HG03469 (cell line): ENCODE results near the gene CSTPP1.
"Not testable (repeated sequence)": the region's sequence is repeated elsewhere in the genome, so short reads cannot be mapped to it uniquely, and the experiment has no call there.

Source experiments
- ATAC-seq: cut with Tn5 transposase; IDR thresholded peaks from one replicate; pipeline ENCODE4 v1.9.1; 2021; ENCODE audit warnings: mild to moderate bottlenecking, moderate library complexity, moderate number of reproducible peaks; ENCODE audit not compliant: unreplicated experiment

CSTPP1 gene

DNA sequence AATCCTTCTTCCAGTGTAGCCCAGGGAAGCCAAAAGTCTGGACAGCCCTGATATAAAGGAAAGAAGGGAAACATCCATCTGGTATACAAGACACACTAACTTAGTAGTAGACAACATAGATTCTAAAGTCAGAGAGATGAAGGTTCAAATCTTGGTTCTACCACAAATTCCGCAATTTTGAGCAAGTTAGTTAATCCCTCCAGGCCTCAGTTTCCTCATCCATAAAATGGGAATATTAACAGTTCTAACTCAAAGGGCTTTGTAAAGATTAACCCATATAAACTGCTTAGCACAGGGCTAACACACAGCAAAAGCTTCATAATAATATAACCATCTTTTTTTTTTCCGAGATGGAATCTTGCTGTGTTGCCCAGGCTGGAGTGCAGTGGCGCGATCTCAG lies 29.0 kb upstream of the CSTPP1 start:
- no peak for ATAC-seq

DNA sequence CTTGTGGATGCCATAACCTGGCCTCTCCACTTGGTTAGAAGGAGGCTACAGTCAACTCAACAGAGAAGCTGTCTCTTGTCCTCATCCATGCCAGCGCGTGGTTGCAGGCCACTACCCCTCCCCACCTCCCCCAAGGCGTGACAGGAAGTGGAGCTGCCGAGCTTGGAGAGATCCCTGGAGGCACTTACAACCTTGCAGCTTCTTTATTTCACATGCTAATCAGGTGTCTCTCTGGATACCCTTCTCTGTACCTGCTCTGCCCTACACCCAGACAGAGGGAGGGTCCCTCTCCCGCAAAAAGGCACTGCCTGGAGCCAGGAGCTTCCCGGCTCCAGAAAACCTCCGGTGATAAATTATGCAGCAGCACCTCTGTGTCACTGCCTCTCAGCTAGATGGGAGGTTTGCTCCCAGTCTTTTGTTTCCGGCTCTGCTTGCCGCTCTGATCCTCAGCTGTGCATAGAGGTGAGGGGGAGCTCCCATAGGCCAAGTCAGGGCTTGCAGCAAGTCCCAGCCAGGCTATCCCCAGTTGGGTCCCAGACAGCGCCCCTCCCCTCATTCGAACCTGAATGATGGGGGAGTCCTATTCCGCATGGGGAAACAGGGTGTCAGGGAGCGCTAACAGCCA lies 23.9 kb upstream of the CSTPP1 start:
- no peak for ATAC-seq

DNA sequence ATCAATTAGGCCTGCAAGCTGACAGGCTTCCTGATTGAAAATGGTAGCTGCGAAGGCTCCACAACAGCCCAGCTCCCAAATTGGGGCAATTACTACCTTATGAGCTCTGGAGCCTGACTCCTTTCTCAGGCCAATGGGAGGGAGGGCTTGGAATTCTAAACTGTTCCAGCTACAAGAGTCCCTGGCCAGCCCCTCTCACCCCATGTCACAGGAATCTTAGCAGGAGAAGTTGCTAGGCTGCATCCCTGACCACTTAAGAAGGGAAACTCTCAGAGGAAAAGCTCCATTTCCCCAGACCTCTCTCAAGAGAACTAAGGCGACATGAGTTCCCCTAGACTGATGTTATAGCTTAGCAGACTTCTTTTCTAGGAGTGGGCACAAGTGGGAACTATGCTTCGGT lies 23.1 kb upstream of the CSTPP1 start:
- ATAC-seq: no peak

DNA sequence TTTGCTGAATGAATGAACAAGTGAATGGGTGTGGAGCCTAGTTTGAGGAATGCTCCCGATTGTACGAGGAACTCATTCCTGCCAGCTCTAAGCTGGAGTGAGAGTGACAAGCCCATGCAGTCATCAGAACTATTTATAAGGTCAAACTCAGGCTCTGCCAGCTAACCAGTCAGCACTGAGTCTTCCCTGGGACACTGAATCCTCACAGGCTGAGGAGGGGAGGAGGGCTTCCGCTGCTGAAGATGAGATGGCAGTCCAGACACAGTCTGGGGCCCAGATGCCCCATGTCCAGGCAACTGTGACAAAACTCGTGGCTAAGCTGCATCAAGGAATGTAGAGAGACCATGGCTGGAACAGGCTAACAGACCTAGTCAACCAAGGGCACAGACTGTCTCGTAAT lies 22.2 kb upstream of the CSTPP1 start:
- ATAC-seq: no peak

DNA sequence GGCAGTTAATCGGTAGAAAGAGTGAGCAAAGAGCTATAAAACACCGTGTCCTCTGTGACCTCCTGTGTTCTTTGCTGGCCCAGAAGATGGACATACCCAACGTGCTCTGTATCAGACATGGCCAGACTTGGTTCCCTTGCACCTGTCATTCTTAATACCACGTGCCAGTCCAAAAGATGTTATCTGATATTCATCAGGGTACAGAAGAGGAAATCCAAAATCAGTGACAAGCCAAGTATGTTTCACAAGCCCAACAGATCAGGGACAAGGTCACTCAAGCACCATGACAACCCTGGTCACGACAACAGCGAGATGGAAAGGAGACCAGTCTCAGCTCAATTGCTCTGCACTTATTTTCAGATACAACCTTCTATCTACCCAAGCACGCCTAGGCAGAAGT lies 21.7 kb upstream of the CSTPP1 start:
- ATAC-seq: no peak

DNA sequence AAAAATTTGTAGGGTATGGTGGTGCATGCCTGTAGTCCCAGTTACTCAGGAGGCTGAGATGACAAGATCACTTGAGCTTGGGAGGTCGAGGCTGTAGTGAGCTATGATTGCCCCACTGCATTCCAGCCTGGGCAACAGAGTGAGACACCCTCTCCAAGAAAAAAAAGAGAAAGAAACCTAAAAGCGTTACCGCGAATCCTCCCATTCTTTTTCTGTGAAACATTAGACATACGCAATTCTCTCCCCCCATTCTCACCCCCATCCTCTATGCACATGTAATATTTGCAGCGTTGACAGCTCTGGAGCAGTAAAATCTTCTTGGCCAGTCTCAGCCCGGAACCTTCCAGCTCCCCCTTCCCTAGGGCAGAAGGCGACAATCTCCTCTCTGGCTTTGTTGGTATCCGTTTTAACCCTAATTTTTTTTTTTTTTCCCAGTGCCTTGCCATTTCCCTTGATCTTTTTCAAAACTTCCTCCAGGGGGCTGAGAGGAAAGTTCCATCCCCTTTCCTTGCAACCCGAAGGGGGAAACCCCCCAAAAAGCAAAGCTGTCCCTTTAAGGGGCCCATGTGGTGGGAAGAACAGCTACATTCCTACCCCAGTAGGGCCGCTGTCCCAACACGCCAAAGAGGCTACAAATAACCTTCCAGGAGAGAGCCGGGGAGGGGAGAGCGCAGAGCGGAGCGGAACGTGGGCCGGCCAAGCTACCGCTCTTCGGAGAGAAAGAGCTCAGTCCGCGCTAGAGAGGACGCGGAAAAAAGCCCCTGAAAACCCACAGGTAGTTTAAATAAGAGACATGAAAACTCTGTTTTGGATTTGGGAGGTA lies 20.1 kb upstream of the CSTPP1 start:
- no peak for ATAC-seq

DNA sequence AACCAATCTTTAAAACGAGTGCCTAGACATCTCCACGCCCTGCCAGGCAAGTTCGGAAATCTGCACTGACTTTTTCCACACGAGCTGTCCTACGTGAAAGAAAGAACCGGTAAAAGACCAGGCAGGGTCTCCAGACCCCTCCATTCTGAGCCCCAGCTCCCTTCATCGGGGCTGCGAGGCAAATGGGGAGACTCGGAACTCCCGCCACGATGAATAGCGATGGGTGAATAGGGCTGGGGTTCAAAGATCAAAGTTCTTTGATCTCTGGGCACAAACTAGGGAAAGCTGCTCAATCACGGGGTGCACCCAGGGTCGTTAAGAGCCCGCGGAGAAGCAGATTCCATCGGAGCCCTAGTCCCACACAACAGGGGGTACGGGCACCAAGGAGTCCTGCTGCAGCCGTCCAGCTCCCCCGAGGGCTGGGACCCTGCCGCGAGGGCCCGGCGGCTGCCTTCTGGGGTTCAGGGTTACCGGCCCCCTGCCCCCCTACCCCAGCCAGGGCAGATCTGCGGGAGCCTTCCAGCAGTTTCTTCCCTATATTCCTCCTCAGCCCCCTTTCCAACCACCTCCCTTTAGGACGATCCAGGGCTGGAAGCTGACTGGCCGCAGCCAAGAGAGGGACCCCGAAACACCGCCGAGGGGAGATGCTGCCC lies 19.3 kb upstream of the CSTPP1 start:
- ATAC-seq: no peak

DNA sequence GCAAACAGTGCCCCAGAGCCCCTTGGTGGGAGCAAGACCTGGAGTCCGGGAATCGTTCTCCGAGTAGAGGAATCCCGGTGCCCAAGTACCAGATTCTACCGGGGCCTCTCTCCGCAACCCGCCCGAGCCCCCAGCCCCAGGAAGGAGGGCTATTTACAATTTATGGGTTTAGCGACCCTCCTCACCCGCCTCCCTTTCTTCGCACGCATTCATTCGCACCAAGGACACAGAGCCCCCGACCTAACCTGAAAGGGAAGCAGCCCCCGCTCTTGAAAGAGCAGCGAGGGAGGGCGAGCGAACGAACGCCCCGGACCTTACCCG lies 18.8 kb upstream of the CSTPP1 start:
- no peak for ATAC-seq

DNA sequence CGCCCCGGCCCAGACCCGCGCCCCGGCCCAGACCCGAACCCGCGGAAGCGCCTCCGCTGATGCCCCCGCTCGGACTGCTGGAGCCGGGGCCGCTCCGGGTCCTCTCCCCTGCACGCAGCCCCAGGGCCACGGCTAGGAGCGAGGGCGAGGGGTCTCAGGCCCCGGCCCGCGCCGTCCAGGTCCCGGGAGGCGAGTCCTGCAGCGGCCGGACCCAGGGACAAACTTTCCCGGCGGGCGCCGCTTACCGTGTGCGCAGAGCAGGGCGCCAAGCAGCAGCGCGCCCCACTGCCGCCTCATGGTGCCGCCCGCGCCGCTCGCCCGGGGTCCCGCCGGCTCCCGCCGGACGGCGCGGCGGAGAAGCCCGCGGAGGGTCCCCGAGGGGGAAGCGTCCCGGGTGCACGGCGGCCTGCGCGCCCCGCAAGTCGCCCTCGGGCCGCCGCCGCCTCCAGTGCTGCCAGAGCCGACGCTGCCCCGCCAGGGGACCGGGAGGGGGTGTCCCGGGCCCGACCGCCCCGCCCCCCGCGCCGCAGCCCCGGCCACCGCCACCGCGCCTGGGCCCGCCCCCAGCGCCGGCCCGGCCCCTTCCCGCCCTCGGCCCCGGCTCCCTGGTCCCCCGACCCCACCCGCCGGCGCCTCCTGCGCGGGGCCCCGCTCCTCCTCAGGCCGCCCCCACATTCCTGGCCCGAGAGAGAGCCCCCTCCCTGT lies 18.3 kb upstream of the CSTPP1 start, which contains the start of gene LRP4:
LRP4 (minus strand) TSS at position 468 of the 705 bp plus-strand sequence; CDS start at position 297, 171 bp downstream.
- ATAC-seq: no peak

DNA sequence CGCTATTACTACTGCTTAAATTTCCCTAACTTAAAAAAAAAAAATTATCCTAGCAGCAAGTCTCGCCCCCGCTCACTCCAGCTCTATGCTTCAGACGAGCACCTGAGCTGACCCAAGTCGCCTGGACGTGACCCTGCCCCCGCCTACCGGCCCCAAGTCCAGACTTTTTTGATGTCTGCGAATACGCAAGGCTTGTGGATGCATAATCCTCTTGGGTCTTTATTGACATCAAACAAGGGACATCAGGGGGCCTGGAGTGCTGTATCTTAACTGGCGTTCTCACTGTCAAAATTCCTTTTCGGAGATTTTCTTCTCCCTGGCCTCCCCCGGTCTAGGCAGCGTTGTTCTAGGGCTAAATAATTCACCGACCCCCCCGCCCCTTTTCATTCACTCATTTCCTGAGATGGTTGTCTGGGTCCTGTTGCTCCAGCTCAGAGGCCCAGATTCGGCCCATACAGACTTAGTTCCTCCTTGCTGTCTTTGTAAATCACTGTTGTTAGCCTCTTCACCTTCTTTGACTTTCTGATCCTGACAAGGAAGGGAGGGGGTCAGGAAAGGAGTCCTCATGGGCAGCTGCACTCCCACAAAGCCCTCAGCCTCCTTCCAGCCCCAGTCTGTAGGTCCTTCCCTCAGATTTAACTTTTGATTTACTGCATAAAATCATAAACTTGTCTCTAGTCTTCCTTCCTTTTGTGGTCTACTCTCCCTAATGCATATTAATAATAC lies 17.6 kb upstream of the CSTPP1 start:
- no peak for ATAC-seq

DNA sequence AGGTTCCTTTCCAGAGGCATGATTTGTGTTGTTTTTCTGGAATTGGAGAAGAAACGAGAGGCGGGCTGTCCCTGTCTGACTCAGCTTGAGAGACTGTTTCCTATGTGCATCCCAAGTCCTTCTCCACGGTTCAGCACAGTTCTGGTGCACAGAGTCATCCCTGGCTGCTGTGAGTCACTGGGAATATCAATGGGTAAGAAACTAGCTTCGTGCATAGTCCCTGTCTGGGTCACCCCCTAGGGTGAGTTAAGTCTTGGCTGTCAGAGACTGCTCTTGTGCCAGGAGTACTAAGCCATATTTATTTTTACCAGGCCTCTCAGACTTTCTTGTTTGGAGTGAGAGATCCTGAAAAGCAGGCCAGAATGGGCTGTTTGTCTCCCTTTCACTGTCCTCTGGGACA lies 15.8 kb upstream of the CSTPP1 start:
- ATAC-seq: no peak

DNA sequence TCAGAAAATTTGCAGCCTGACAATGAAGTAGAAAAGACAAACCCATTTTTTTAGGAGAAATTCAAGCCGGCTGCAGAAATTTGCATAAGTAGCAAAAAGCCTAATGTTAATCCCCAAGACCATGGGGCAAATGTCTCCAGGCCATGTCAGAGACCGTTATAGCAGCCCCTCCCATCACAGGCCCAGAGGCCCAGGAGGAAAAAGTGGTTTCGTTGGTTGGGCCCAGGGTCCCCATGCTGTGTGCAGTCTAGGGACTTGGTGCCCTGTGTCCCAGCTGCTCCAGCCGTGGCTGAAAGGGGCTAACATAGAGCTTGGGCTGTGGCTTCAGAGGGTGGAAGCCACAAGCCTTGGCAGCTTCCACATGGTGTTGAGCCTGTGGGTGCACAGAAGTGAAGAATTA lies 8.6 kb upstream of the CSTPP1 start:
- ATAC-seq: not testable (repeated sequence)

DNA sequence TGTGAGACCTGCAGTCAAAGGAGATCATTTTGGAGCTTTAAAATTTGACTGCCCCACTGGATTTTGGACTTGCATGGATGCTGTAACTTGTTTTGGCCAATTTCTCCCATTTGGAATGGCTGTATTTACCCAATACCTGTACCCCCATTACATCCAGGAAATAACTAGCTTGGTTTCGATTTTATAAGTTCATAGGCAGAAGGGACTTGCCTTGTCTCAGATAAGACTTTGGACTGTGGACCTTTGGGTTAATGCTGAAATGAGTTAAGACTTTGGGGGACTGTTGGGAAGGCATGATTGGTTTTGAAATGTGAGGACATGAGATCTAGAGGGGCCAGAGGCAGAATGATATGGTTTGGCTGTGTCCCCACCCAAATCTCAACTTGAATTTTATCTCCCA lies 7.9 kb upstream of the CSTPP1 start:
- not testable (repeated sequence) for ATAC-seq

DNA sequence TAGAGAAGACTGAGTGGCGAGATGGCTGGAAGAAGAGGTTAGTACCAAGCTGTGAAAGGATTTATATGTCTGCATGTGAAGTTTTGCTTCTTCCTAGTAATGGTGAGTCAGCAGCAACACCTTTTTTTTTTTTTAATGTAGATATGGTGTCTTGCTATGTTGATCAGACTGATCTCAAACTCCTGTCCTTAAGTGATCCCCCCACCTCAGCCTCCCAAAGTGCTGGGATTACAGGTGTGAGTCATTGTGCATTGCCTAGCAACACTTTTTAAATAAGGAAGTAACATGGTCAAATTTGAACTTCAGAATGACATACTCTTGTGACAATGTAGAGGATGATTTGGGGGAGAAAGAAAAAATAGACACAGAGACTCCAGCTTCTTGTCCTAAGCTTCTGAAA lies 6.5 kb upstream of the CSTPP1 start:
- no peak for ATAC-seq

DNA sequence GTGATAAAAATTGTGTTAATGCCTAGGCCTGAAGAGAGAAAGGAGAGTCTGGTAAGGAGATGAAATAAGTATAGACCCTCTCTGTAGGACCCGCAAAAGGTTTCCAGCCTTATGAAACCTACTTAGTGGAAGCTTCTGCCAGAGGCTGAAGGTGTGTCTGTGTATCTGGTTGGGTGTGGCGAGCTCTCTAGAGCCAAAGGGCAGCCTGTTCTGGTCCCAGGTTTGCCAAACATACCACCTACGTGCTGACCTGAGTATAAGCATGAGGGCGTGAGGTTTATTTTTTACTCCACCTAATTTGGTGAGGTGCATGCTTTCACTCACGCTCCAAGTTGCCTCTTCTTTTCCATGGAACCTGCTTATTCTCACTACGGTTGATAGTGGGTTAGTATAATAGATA lies 5.6 kb downstream of the CSTPP1 start:
- no peak for ATAC-seq

DNA sequence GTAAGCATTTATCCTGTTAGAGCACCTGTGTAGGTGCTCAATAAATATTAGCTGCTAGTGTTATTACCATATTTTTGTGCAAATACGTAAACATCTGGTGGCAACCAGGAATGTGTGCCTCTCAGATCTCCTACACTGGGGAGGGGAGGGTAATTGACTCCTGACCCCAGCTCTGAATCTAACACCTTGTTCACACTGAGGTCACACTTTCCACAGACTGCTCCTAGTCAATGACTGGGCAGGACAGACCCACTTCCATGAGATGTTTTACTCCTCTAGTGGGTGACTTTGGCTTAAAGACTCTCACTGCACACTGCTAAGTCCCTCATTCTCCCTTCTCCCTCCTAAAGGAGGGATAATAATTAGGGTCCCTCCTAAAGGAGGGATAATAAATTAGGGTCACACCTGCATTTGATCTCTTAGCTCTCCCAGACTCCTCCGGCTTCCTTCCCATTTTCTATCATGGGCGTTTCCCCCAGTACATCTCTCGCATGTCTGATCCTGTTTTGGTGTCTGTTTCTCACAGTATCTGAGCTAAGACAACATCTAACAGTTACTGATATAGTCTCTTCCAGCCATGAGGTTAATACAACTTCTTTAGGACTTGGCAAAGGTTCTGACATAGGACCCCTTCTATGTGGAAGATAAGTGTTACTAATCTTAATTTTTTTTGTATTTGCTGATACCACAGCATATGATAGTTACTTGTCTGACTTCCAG lies 8.0 kb downstream of the CSTPP1 start:
- ATAC-seq: no peak

DNA sequence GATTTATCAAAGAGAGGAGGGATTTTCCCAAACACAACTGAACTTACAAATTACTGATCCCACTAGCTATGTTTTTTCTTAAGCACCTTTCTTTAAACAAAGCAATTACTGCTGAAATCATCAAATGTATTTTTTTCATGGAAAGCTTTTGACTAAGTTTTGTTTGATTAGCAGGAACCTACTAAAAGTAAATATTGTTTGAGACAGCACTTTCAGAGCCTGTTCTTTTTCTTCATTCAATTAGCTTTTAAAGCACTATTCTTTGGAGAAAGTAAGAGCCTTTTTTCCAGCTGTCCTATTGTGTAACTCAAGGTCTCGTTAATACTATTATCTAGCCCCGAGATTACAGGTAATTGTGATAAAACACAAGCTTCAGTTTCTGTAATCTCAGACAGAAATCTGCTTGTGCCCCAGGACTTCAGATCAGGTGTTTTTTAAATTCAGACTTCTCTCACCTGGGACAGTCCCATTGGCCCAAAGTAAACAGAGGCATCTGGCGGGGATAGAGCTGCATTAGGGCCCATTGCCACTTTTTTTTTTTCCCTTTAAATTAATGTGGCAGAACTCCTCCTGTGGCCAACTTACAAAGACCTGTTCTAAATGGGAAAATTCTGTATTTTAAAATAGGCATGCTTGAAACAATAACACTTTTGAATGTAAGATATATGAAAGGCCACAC lies 11.0 kb downstream of the CSTPP1 start:
- ATAC-seq: no peak

DNA sequence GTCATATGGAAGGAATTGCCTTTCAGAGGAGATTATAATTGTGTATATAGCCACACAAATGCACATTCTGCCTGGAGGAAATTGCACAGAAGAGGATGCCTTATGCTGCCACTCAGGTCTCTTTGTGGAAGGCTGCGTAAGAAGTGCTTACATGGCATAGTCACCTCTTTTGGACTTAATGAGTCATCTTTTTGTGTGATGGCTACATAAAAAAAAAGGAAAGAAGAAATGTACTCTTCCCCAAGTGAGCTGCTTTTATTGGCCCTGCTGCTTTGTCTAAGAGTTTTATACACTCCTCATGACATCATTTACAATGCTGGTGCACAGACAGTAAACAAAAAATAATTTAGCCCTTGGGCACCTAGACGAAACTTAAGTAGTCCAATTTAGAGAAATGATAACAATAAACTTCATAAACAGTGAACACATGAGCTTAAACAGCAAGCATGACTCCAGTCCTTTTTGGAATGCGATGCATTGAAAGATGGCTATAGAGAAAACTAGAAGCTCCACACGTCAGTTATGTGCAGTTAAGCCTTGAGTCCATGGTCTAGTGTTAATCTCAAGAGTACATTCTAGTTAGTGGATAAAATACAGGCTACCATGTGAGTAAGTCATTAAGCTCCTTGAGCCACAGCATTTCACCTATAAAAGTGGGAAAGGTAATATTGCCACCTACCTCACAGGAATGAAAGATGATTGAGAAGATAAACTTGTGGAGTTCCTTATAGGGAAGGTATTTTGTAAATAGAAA lies 12.0 kb downstream of the CSTPP1 start:
- no peak for ATAC-seq

DNA sequence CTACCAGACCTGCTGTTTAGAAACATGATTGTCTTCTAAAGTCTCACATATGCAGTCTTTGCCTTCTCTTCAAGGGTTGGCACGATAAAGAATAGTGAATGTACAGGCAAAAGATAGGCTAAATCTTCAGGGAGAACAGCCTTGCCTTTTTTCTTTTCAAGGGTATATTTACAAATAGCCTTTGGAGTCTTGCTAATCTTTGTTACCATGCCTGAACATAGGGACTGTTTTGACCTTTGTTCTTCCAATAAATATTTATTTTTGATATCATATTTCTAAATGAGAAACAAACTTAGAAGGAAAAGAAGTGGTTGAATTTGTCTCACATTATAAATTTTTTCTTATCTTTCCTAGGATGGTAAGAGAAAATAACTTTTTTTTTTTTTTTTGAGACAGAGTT lies 12.7 kb downstream of the CSTPP1 start:
- ATAC-seq: no peak
